GM21529 (cell line): ENCODE data around the gene DENND1A.

ENCODE experiments used
- ATAC-seq: cut with Tn5 transposase; IDR thresholded peaks from one replicate; pipeline ENCODE4 v1.9.1; 2021; ENCODE audit not compliant: unreplicated experiment

The DENND1A gene

DNA sequence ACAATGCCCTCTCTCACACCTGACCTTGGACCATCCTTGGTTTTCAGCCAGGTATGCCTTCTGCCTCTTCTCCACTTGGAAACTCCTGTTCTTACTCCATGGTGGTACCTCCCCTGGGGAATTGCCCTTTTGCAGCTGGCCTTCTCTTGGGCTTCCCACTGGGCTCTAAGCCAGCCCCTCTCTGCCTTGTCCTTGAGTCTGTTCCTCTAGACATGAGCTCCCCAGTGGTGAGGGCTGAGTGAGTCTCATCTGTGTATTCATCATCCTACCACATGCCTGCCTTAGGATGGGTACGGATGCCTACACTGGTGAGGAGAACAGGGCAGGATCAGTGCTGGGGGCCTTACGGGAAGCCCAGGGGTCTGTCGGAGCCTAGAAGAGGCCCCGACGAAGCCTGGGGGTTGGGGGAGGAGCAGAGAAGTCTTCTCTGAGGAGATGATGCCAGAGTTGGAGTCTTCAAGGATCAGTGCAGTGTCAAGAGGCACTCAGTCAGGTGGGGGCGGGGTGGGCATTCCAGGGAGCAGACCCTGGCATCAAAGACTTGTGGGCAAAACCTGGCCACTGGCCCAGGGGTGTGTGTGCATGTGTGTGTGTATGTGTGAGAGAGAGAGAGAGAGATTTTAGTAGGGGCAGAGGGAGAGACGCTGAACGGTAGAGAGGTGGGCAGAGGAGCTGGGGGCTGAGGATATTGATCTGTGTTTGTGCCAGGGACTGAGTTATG, 579.2 kb downstream of the DENND1A start:
- no peak for ATAC-seq

DNA sequence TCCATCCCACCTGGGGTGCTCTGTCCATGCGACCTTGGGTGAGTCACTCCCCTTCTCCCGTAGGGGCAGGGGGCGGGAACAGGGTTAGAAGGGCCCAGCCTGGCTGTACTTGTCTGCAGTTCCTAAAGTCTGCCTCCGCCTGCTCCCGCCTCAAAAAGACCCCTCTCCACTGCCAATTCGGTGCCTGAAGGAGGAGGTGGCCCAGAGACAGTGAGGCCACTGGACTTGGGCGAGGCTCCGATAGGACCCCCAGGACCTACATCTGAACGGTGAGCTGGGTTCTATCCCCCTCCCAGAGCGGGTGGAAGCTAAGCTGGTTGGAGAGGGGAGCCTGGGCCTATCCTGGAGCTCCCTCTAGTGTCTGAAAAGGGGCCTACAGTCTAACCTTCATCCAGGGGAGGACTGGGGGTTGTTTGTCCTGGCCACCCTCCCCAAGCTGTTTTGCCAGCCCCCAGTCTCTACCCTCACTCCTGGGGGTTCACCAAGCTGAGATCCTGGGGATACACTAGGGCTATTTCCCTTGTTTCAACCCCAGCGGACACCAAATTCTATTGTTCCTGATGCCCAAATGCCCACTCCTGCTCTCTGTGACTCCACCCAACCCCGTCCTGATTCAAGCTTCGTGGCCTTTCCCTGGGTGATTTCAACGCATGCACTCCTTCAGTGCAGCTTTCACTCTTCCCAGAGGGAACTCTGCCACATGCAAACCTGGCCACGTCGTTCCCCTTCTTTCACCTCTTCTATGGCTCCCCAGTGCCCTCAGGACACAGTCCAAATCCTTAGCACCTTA, 580.0 kb downstream of the DENND1A start:
- no peak for ATAC-seq

DNA sequence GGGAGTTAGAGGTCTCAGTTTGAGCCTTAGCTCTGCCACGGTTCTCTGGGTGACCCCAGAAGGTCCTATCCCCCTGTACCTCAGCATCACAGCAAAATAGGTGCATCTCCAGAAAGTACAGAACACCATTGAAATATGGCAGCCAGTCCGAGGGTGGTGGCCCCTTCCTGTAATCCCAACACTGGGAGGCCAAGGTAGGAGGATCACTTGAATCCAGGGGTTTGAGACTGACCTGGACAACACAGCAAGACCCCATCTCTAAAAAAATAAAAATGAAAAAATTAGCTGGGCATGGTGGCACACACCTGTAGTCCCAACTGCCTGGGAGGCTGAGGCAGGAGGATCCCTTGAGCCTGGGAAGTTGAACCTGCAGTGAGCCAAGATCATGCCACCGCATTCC, 580.9 kb downstream of the DENND1A start:
- no peak for ATAC-seq

DNA sequence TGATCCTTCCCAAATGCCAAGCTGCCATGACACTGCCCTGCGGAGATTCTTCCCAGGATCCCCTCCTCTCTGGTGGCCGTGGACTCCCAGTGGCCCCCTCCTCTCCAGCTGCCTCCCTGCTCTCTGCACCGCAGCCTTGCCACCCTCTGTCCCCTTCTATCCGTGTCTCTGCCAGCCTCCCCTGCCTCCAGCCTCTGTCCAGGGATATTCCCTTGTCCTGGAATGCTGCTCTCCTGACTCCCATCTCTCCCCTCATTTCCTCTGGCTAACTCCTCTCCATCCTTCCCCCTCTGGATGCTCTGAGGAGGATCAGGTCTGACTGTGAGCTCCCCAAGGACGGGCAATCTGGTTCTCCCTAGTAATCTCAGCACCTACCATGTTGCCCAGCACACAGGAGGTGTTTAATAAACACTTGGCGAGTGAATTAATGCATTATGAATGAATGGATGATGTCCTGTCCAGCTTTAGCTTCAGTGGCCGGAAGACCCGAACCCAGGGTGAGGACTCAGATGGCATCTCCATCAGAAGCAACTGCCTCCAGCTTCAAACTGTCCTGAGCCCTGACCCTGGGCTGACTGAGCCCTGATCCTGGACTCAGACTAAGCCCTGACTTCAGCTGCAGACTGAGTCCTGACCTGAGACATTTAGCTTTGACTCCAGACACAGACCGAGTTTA, 581.5 kb downstream of the DENND1A start:
- ATAC-seq: no peak

DNA sequence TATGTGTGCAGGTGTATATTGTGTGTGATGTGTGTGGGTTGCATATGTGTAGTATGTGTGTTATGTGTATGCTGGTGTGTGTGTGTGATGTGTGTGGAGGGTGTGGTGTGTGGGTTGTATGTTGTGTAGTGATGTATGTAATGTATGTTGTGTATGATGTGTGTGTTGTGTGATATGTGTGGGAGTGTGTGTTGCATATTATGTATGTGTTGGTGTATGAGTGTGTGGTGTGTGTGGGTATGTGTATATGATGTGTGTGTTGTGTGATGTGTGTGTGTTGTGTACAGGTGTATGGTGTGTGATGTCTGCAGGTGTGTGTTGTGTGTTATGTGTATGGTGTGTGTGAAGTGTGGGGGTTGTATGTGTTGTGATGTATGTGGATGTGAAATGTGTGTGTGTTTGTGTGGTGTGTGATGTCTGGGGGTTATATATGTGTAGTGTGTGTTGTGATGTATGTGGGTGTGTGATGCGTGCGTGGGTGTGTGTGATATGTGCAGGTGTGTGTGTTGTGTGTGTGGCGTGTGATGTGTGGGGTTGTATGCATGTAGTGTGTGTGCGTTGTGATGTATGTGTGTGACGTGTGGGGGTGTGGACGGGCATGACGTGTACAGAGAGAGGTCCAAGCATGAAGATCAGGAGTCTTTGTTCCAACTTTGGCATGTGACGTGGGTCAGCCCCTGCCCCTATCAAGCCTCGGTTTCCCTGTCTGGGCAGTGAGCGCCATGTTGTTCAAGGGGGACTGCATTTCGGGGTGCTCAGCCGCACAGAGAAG, 582.5 kb downstream of the DENND1A start:
- ATAC-seq: no peak

DNA sequence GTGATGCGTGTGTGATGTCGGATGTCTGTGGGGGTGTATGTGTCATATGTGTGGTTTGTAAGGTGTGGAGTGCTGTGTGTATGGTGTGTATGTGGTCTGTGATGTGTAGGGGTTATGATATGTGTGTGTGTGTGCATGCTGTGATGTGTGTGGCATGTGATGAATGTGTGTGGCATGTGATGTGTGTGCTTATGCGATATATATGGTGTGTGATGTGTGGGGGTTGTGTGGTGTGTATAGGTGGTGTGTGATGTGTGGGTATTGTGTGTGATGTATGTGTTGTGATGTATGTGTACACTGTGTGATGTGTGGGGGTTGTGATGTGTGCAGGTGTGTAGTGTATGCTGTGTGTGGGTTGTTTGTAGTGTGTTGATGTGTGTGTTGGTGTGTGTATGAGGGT, 583.1 kb downstream of the DENND1A start:
- no peak for ATAC-seq

DNA sequence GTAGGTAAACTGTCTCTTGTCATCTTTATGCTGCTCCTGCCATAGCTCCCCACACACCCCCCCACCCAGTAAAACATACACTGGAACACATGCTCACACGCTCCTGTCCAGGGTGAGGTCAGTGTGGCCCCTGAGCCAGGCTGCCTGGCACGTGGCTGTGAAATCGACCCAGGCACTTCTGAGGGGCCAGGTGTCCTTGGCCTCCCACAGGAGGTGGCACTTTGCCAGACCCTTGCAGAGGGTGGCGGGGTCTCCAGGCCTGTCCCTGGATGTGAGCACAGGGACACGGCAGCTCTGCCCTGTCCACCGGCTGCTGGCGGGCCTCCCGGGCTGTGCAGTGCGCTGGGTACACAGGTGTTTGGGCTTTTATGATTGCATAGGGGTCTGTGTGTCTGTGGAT, 583.9 kb downstream of the DENND1A start:
- ATAC-seq: no peak

DNA sequence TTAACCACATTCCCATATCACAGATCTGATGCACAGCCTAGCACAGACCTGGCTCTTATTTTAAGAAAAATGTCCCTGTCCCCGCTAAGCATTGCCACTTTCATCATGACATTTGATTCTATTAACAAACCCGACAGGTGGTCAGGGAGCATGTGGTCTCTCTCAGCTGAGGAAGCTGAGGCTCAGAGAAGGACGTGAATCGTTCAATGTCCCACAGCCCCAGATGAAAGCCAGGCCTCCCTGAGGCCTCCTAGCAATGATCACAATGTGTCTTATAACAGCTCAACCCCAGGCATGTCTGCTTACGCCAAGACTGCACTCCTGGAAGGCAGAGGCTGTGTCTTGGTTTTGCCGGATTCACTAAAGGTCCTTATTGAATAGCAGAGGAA, 584.4 kb downstream of the DENND1A start:
- no peak for ATAC-seq

DNA sequence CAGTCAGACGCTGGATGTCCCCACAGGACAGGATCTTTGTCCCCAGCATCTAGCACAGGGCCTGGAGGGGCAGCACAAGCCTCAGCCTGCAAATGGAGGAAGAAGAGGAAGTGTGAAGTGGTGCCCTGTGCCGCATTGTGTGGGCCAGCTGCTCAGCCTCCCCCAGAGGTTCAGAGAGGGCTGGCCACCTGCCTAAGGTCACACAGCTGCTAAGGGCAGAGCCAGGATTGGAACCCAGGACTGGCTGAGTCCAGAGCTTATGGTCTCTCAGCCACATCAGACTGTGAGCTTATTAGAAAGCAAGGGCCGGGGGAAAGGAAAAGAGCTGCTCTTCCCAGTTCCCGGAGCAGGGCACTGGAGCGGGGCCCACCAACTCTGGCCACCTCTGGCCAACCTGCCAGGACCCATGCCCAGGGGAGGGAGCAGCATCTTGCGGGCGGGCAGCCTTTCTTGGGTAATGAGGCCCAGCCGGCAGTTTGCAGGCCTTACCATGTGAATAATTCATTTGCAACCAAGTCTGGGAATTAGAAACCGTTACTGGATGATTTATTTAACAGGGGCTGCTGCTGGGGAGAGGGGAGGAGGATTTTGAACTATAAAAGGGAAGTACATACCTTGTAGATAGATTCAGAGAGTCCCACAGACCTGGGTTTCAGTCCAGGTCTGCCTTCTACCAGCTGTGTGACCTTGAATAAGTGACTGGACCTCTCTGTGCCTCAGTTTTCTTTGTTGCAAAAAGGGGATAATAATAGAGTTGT, 585.6 kb downstream of the DENND1A start:
- no peak for ATAC-seq

DNA sequence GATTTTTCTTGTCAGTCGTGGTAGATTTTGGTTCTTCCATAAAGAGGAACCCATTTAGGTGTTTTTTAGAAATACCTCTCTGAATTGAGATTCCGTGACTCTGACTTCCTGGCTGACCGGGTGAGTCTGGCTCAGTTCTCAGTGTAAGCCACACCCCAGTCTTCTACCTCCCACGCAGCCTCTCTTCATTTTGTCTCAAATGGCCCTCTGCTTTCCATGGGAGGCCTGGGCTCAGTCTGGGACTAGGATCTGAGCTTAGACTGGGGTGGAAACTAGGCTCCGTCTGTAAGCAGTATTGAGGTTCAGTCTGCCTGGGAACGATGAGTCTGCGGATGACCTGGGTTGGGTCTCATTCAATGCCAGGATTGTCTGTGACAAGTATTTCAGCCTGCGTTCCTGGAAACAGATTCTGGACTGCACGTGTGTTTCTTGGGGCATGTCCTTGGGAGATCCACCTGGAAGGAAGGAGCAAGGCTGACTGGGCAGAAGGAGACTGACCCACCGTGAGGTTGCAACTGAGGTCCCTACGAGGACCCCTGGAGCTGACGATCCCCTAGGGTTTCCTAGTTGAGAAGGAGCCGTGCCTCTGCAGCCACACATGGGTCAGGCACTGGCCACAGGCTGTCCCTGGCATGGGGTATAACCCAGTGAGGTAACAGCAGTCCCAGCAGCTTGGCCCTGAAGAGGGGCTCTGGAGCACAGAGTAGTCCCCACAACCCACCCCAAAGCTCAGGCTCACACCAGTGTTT, 586.3 kb downstream of the DENND1A start:
- ATAC-seq: no peak

DNA sequence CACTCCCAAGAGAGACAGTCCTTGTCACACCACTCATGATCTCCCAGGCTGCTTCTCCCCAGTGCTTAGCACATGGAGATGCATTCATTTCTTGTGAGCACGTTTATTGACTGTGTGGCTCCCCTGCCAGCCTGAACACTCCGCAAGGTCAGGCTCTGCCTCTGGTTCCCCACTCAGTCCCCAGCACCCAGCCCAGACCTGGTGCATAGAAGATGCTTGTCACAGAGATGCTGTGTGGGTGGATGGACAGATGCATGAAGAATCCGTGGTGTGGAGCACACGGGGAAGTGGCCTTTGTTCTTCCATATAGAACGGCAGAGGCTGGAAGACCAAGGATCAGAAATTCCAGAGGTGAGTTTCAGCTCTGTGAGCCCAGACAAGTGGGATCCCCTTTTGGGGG, 587.7 kb downstream of the DENND1A start:
- no peak for ATAC-seq

DNA sequence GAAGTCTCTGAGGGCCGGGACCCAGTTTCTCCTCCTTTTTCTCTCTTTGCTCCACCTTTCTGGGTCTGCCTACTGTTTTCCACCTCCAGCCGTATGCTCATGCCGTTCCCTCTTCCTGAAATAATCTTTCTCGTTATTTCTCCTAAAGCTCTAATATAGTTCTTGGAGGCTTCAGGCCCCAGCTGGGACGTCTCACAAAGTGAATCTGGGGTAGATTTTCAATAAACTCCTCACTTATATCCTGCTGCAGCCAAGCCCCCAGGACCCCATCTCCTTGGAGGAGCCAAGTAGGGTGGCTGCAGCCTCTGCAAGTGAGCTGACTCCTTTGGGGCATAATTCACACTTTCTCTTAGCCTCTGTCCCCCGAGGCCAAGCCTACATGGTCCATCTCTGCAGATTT, 588.1 kb downstream of the DENND1A start:
- ATAC-seq: no peak

DNA sequence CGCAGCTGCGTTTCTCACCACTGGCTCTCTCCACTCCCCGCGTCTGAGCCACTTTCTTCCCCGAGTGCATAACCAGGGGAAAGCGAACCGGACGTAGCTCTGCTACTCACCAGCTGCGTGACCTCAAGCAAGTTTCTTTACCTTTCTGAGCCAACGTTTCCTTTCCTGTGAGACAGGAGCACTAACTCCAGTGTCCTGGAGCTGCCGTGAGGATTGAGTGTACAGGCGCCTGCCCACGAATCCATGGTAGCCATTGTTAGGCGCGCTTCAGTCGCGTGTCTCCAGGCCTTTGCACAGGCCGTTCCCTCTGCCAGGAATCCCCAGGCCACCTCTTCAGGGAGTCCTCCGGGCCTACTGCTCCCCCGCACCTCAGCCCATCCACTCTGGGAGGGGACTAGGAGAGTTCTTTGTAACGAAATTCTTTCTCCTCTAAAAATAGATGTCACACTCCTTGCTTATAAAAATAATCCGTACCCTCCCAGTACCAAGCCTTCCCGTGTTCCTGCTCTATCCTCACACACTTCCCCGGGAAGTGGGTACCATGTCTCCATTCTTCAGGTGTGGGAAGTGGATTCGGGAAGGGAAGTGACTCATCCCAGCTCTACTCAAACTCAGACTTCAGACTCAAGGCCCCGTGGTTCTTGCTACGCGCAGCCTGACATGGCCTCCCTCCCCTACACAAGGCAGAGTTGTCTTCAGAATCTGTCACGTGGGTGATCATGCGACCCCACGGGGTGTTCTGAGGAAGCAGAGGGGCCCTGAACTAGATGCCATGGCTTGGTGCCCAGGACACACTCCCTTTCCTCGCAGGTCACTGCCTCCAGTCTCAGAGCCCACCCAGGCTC, 590.0 kb downstream of the DENND1A start:
- peak; percentile 52 for ATAC-seq

DNA sequence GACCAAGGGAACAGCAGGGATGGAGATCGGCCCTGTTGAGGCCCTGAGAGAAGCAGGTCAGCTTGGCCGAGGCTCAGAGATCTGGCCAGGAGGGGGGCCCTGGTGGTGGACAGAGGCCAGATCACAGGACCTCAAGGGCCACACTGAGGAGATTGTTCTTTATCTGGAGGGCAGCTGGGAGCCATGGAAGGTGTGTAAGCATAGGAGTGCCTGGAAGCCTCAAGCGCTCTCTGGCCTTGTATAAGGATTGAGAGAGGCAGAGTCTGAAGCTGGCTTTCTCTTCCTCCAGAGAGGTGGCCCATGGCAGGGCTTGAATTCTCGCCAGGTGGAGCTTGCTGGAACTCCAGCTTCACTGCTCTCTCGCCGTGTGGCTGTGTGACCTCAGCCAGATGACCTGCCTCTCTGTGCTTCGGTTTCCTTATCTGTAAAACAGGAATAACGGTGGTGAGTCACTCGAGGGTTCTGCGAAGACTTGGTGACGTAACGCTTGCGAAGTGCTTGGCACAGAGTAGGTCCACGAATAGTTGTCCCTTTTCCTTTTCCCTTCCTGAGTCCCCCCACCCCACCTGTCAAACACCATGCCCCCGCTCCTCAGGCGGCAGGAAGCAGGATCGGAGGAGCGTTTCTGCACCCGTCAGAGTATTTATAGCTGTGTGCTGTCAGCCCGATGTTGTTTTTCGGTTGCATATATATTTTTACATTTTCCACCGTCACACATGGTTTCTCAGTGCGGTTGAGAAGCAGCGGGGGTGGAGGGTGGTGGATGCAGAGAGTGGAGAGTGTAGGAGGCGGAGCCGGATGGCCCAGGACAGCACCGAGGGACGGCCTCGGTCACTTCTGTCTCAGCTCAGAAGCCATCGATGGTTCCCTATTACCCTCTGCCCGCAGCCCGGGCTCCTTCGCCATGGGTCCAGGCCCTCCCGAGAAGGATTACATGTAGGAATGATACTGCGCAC, 590.9 kb downstream of the DENND1A start:
- ATAC-seq: peak; percentile 65

DNA sequence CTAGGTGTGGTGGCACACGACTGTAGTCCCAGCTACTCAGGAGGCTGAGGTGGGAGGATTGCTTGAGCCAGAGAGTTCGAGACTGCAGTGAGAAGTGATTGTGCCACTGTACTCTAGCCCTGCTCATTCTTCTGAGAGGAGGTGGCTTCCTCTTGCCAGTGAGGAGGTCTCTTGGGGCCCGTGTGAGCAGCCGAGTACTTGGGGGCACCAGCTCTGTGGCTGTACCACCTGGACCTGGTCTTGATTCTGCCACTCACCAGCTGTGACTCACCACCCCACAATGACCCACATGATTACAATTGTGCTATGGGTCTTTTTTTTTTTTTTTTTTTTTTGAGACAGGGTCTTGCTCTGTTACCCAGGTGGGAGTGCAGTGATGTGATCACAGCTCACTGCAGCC, 592.0 kb downstream of the DENND1A start:
- no peak for ATAC-seq

DNA sequence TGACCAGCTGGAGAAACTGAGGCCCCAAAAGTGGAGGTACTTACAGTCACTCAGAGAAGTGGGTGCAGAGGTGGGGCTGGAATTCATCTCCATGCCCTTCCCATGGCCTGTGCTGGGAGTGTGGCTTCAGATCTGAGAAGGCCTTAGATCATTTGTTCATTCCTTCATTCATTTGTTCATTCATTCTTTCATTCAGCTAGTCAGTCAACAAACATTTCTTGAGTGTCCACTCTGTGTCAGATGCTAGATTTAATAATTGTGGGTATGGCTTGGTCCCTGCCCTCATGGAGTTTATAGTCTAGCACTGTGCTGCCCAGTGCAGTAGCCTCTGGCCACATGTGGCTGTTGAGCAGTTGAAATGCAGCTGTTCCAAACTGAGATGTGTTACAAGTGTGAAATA, 593.0 kb downstream of the DENND1A start:
- ATAC-seq: no peak

DNA sequence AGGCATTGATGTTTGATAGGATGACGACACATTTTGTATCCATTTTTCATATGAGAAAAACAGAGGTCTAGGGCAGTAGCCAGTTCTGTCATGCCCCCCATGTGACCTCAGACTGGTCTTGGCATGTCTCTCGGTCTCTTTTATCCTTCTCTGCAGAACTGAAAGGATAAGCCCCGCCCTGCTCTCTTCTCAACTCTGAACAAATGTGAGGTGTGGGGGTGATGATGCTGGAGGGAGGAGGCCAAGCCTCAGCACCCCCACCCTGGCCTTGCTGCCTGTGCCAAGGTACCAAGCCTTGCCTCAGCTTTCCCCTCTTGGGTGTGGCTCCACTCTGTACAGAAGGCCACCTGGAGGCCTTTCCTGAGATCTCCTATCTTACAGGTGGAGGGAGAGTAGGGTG, 593.5 kb downstream of the DENND1A start:
- ATAC-seq: no peak

DNA sequence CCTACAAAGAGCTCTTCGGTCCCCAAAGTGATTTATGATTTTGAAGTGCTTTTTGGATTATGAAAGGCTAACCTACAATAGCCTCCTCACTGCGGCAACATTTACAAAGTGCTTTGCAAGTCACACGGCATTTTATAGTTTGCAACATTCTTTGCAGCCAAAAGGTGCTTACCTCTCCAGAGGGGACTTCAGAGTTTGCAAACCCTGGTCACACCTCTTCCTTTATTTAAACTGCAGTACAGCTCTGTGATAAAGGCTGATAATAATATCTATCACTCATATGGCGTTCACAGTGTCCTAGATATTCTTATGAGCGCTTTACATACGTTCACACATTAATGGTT, 594.0 kb downstream of the DENND1A start:
- no peak for ATAC-seq
